HepG2 (cell line): ENCODE results near the gene CA14. TPM values are rescaled to one million over a fixed set of nuclear protein-coding genes. Genes with fewer than 3 reads are reported as not detected.

ENCODE experiments used
- ARNT2 ChIP-seq: sonication (generic); formaldehyde crosslinking; IDR thresholded peaks from 2 replicates; pipeline ENCODE4 v1.8.0; 2022; ENCODE audit warnings: mild to moderate bottlenecking, low read depth, missing genetic modification reagents, moderate library complexity
- ATF1 ChIP-seq: IDR thresholded peaks from 2 replicates; pipeline ENCODE4 v1.6.1; 2016; ENCODE audit warnings: mild to moderate bottlenecking, control low read depth
- ATF7 ChIP-seq, 2 experiments: fragments of 450-650 bp in 1 of 2; sonication (generic) in 1 of 2; formaldehyde crosslinking in 1 of 2; IDR thresholded peaks; 2 replicates each; pipeline versions ENCODE4 v1.4.0 to v1.6.1; 2016 to 2020; ENCODE audit warnings: antibody characterized with exemption in 1 of 2, mild to moderate bottlenecking in 1 of 2, missing genetic modification reagents in 1 of 2
- CBX1 ChIP-seq: IDR thresholded peaks from one replicate; pipeline ENCODE4 v1.6.1; 2016; ENCODE audit warnings: antibody characterized with exemption, low read depth
- CREM ChIP-seq, 2 experiments: sonication (generic) in 1 of 2; formaldehyde crosslinking in 1 of 2; IDR thresholded peaks; 2 replicates each; pipeline versions ENCODE4 v1.4.0 to v1.6.1; 2016 to 2020; ENCODE audit warnings: antibody characterized with exemption in 1 of 2, mild to moderate bottlenecking in 1 of 2, missing genetic modification reagents in 1 of 2
- FOXC1 ChIP-seq: sonication (generic); formaldehyde crosslinking; IDR thresholded peaks from 2 replicates; pipeline ENCODE4 v1.8.0; 2022; ENCODE audit warnings: mild to moderate bottlenecking, missing genetic modification reagents, borderline replicate concordance
- MAFK ChIP-seq, 2 experiments: IDR thresholded peaks in 1 of 2; conservative IDR thresholded peaks in 1 of 2; 2 replicates each; pipeline ENCODE4 v1.6.1; 2011; ENCODE audit warnings: improper control_type of control experiment in 2 of 2, low read length in 2 of 2
- SALL1 ChIP-seq: sonication (generic); formaldehyde crosslinking; IDR thresholded peaks from 2 replicates; pipeline ENCODE4 v1.8.0; 2022; ENCODE audit warnings: mild to moderate bottlenecking, missing genetic modification reagents
- SALL2 ChIP-seq: sonication (generic); formaldehyde crosslinking; IDR thresholded peaks from 2 replicates; pipeline ENCODE4 v1.8.1; 2023; ENCODE audit warnings: mild to moderate bottlenecking, missing genetic modification reagents, inconsistent platforms
- SATB2 ChIP-seq: sonication (generic); formaldehyde crosslinking; IDR thresholded peaks from 2 replicates; pipeline ENCODE4 v1.5.0; 2020; ENCODE audit warnings: missing genetic modification reagents
- SIX4 ChIP-seq: sonication (generic); formaldehyde crosslinking; IDR thresholded peaks from 2 replicates; pipeline ENCODE4 v1.4.0; 2020; ENCODE audit warnings: missing genetic modification reagents
- SP5 ChIP-seq: IDR thresholded peaks from 2 replicates; pipeline ENCODE4 v1.6.1; 2016; ENCODE audit warnings: low read depth, borderline replicate concordance
- TRIM24 ChIP-seq: sonication (generic); formaldehyde crosslinking; IDR thresholded peaks from 2 replicates; pipeline ENCODE4 v1.8.0; 2022; ENCODE audit warnings: mild to moderate bottlenecking, missing genetic modification reagents
- U2AF1 ChIP-seq: fragments of 200-400 bp; formaldehyde crosslinking; optimal IDR thresholded peaks from 2 replicates; pipeline ENCODE3; 2017; ENCODE audit warnings: mild to moderate bottlenecking, low read depth, low read length
- ZNF225 ChIP-seq: sonication (generic); formaldehyde crosslinking; IDR thresholded peaks from 2 replicates; pipeline ENCODE4 v1.4.0; 2020; ENCODE audit warnings: mild to moderate bottlenecking, missing genetic modification reagents
- ZNF232 ChIP-seq: sonication (generic); formaldehyde crosslinking; IDR thresholded peaks from 2 replicates; pipeline ENCODE4 v1.4.0; 2020; ENCODE audit warnings: missing genetic modification reagents, borderline replicate concordance
- ZNF354B ChIP-seq: sonication (generic); formaldehyde crosslinking; IDR thresholded peaks from 2 replicates; pipeline ENCODE4 v1.8.0; 2022; ENCODE audit warnings: mild to moderate bottlenecking, missing genetic modification reagents
- ZNF367 ChIP-seq: sonication (generic); formaldehyde crosslinking; IDR thresholded peaks from 2 replicates; pipeline ENCODE4 v1.4.0; 2020; ENCODE audit warnings: missing genetic modification reagents, borderline replicate concordance
- ZNF737 ChIP-seq: sonication (generic); formaldehyde crosslinking; IDR thresholded peaks from 2 replicates; pipeline ENCODE4 v1.5.0; 2020; ENCODE audit warnings: missing genetic modification reagents, mild to moderate bottlenecking, borderline replicate concordance
- ZNF839 ChIP-seq: sonication (generic); formaldehyde crosslinking; IDR thresholded peaks from 2 replicates; pipeline ENCODE4 v1.4.0; 2020; ENCODE audit warnings: missing genetic modification reagents, mild to moderate bottlenecking, borderline replicate concordance
- polyA plus RNA-seq, 8 experiments: library from polyadenylated mRNA; depleted of rRNA in 3 of 8; stranded (reverse) in 7 of 8; unstranded in 1 of 8; fragments of >200 nt; fragmentation: Illumina TruSeq in 4 of 8; extraction: Trizol in 4 of 8; gene quantifications; 2 replicates each; pipeline versions ENCODE4 v1.2.1 to v1.2.3, GENCODE V29; 2011 to 2016; ENCODE audit warnings: low read depth in 4 of 8, missing spikeins in 1 of 8, mixed read lengths in 1 of 8; ENCODE audit not compliant: insufficient read depth in 1 of 8
- total RNA-seq, 5 experiments: library from RNA; depleted of rRNA; stranded (reverse); fragments of >200 nt; fragmentation: Illumina TruSeq; extraction: Trizol; gene quantifications; 2 replicates each; pipeline ENCODE4 v1.2.3, GENCODE V29; 2016; ENCODE audit warnings: low read depth in 1 of 5
- TF ChIP-seq, protein P1 (sequence below): sonication (generic); formaldehyde crosslinking; IDR thresholded peaks from 2 replicates; pipeline ENCODE4 v1.8.0; 2022; ENCODE audit warnings: missing genetic modification reagents, mild to moderate bottlenecking, inconsistent platforms, borderline replicate concordance
- TF ChIP-seq, protein P2 (sequence below): sonication (generic); formaldehyde crosslinking; IDR thresholded peaks from 2 replicates; pipeline ENCODE4 v1.8.0; 2022; ENCODE audit warnings: missing genetic modification reagents, mild to moderate bottlenecking, moderate library complexity, borderline replicate concordance
- TF ChIP-seq, protein P3 (sequence below), 2 experiments: fragments of 450-650 bp in 1 of 2; sonication (generic) in 1 of 2; formaldehyde crosslinking; IDR thresholded peaks; 2 replicates each; pipeline versions ENCODE4 v1.5.0 to v1.8.0; 2020 to 2022; ENCODE audit warnings: mild to moderate bottlenecking in 1 of 2, missing genetic modification reagents in 1 of 2
- TF ChIP-seq, protein P4 (sequence below): IDR thresholded peaks from 2 replicates; pipeline ENCODE4 v1.6.1; 2016; ENCODE audit warnings: low read depth

CA14 gene
- total and polyA plus RNA-seq, 2 of the 13 experiments (the other 11 are each of a cell fraction or from before 2014, with no cell fraction given), result 2.4 to 8.5 TPM

DNA sequence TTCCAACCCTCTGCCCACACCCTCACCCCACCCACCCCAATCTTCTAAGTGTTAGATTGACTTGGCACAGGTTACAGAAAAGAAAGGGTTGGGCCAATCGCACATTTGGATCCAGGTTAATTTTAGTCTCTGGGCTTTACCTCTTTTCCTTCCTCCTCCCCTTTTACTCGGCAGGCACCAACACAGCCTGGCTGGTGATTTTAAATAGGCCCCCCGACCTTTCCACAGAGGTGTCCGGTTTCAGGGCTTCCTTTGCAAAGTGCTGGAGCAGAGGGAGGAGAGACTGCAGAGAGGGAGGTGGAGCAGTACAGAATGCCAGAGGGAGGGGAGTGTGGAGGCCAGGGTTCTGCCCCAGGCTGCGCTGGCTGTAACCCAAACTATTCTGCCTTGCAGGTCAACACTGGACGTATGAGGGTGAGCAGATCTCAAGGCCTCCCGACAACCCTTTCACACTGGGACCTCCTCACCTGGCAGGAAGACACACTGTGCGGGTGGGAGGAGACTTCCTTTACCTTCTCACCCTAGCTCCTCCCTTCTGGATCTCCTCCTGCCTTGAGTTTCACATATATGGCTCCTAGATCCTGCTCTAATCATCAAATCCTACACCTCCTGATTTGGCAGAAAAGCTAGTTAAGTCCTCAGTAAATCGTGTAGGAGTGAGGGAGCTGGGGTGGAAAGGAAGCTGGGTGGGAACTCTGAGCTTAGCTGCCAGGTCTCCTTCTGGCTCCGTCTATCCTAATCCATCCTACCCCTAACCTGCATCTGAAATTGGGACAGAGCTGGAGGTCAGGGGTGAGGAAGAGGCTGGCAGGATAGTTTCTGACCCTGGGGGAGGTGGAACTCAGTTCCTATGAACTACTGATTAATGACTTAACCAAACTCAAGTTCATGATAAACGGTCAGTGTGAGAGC, 2.4 kb downstream of the CA14 start (continued):
- TF ChIP-seq, protein P1, sequence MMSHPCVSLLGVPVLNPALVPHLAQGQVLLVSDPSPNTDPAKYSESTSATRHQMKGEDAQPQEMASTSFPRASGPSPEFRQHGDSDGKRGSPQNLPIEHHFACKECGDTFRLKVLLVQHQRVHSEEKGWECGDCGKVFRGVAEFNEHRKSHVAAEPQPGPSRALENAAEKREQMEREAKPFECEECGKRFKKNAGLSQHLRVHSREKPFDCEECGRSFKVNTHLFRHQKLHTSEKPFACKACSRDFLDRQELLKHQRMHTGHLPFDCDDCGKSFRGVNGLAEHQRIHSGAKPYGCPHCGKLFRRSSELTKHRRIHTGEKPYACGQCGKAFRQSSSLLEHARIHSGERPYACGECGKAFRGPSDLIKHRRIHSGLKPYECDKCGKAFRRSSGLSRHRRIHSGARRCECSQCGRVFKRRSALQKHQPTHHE (CRISPR knock-in tag), result no peak
- no peak for TF ChIP-seq ATF7 (IDR thresholded peaks at IDR 0.05)
- no peak for TF ChIP-seq ATF7 (CRISPR knock-in tag; IDR thresholded peaks at IDR 0.05)
- no peak for TF ChIP-seq CBX1
- TF ChIP-seq FOXC1 (CRISPR knock-in tag), result no peak
- TF ChIP-seq, protein P2, sequence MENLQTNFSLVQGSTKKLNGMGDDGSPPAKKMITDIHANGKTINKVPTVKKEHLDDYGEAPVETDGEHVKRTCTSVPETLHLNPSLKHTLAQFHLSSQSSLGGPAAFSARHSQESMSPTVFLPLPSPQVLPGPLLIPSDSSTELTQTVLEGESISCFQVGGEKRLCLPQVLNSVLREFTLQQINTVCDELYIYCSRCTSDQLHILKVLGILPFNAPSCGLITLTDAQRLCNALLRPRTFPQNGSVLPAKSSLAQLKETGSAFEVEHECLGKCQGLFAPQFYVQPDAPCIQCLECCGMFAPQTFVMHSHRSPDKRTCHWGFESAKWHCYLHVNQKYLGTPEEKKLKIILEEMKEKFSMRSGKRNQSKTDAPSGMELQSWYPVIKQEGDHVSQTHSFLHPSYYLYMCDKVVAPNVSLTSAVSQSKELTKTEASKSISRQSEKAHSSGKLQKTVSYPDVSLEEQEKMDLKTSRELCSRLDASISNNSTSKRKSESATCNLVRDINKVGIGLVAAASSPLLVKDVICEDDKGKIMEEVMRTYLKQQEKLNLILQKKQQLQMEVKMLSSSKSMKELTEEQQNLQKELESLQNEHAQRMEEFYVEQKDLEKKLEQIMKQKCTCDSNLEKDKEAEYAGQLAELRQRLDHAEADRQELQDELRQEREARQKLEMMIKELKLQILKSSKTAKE (CRISPR knock-in tag), result no peak
- TF ChIP-seq ZNF839 (CRISPR knock-in tag), result no peak
- no peak for TF ChIP-seq U2AF1
- TF ChIP-seq SALL1 (CRISPR knock-in tag), result peak; percentile 64; the same call in 1 of the 2 replicates
- TF ChIP-seq, protein P3, sequence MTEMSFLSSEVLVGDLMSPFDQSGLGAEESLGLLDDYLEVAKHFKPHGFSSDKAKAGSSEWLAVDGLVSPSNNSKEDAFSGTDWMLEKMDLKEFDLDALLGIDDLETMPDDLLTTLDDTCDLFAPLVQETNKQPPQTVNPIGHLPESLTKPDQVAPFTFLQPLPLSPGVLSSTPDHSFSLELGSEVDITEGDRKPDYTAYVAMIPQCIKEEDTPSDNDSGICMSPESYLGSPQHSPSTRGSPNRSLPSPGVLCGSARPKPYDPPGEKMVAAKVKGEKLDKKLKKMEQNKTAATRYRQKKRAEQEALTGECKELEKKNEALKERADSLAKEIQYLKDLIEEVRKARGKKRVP (CRISPR knock-in tag; IDR thresholded peaks at IDR 0.05), result no peak
- no peak for TF ChIP-seq CREM (IDR thresholded peaks at IDR 0.05)
- no peak for TF ChIP-seq CREM (CRISPR knock-in tag; IDR thresholded peaks at IDR 0.05)
- no peak for TF ChIP-seq ZNF225 (CRISPR knock-in tag)
- no peak for TF ChIP-seq ZNF232
- no peak for TF ChIP-seq ZNF354B
- TF ChIP-seq ARNT2, result no peak
- no peak for TF ChIP-seq ZNF737 (CRISPR knock-in tag)
- no peak for TF ChIP-seq SALL2 (CRISPR knock-in tag)
- TF ChIP-seq SIX4 (CRISPR knock-in tag), result peak; percentile 97
- no peak for TF ChIP-seq ATF1 (CRISPR knock-in tag)
- no peak for TF ChIP-seq SATB2 (CRISPR knock-in tag)
- peak; percentile 72 for TF ChIP-seq SP5 (CRISPR knock-in tag)
- TF ChIP-seq ZNF367 (CRISPR knock-in tag), result no peak
- TF ChIP-seq, protein P4, sequence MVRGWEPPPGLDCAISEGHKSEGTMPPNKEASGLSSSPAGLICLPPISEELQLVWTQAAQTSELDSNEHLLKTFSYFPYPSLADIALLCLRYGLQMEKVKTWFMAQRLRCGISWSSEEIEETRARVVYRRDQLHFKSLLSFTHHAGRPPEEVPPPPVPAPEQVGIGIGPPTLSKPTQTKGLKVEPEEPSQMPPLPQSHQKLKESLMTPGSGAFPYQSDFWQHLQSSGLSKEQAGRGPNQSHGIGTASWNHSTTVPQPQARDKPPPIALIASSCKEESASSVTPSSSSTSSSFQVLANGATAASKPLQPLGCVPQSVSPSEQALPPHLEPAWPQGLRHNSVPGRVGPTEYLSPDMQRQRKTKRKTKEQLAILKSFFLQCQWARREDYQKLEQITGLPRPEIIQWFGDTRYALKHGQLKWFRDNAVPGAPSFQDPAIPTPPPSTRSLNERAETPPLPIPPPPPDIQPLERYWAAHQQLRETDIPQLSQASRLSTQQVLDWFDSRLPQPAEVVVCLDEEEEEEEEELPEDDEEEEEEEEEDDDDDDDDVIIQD (CRISPR knock-in tag), result peak; percentile 25; the same call in 1 of the 2 replicates
- no peak for TF ChIP-seq MAFK (conservative IDR thresholded peaks at IDR 0.05 in 1 of 2, IDR thresholded peaks at IDR 0.05 in 1 of 2; ENCODE audit: low read length in 2 of 2)
- TF ChIP-seq TRIM24 (CRISPR knock-in tag), result no peak
